ENCODE results near the gene G2E3.

The G2E3 gene

GRCh38 chr14:30558675-30559555 is at the start of gene G2E3:
Gene G2E3, plus strand, starts transcription at chr14:30559158. Its CDS starts 21,922 bp downstream, at chr14:30581080.
- DNase-seq (ENCODE audit: low read depth, low spot score), result peak; percentile 86
- peak within 1 kb of the TSS; percentile 98 for H3K4me3 ChIP-seq (ENCODE audit: low read depth, low read length)
- no peak for TF ChIP-seq CTCF (IDR thresholded peaks at IDR 0.05; ENCODE audit: low read depth, low read length)
- in situ Hi-C loops (cut with HindIII; ENCODE audit: low sequenced_read_pairs), result no loop called here

GRCh38 chr14:30517737-30518136 is 41.2 kb upstream of the G2E3 start:
- TF ChIP-seq CTCF (IDR thresholded peaks at IDR 0.05; ENCODE audit: low read depth, low read length), result no peak
- no peak for DNase-seq (ENCODE audit: low read depth, low spot score)
- in situ Hi-C loops (cut with HindIII; ENCODE audit: low sequenced_read_pairs), result no loop called here
- H3K4me3 ChIP-seq (ENCODE audit: low read depth, low read length), result no peak overlapping the region

- no peak for DNase-seq (ENCODE audit: low read depth, low spot score)
- in situ Hi-C loops (cut with HindIII; ENCODE audit: low sequenced_read_pairs), result no loop called here
- TF ChIP-seq CTCF (IDR thresholded peaks at IDR 0.05; ENCODE audit: low read depth, low read length), result no peak
- H3K4me3 ChIP-seq (ENCODE audit: low read depth, low read length), result no peak overlapping the region
These were observed 39.9 kb upstream of the G2E3 start for GRCh38 chr14:30518867-30519560.

- in situ Hi-C loops (cut with HindIII; ENCODE audit: low sequenced_read_pairs), result no loop called here
- TF ChIP-seq CTCF (IDR thresholded peaks at IDR 0.05; ENCODE audit: low read depth, low read length), result no peak
- DNase-seq (ENCODE audit: low read depth, low spot score), result no peak
- no peak overlapping the region for H3K4me3 ChIP-seq (ENCODE audit: low read depth, low read length)
These were observed 39.0 kb upstream of the G2E3 start for GRCh38 chr14:30519961-30520360.

- TF ChIP-seq CTCF (IDR thresholded peaks at IDR 0.05; ENCODE audit: low read depth, low read length), result no peak
- no peak for DNase-seq (ENCODE audit: low read depth, low spot score)
- no peak overlapping the region for H3K4me3 ChIP-seq (ENCODE audit: low read depth, low read length)
- in situ Hi-C loops (cut with HindIII; ENCODE audit: low sequenced_read_pairs), result no loop called here
These were observed 38.4 kb upstream of the G2E3 start for GRCh38 chr14:30520536-30520935.

GRCh38 chr14:30521899-30522736 is 36.8 kb upstream of the G2E3 start:
- peak; percentile 60 for DNase-seq (ENCODE audit: low read depth, low spot score)

More at GRCh38 chr14:30521899-30522736, 36.8 kb upstream of the G2E3 start:
- in situ Hi-C loops (cut with HindIII; ENCODE audit: low sequenced_read_pairs), result no loop called here
- H3K4me3 ChIP-seq (ENCODE audit: low read depth, low read length), result no peak overlapping the region
- TF ChIP-seq CTCF (IDR thresholded peaks at IDR 0.05; ENCODE audit: low read depth, low read length), result peak; percentile 76

All from astrocyte of the spinal cord (primary cell).